HEK293 (cell line): ENCODE measurements around the gene TTC39A.

Experiments used
- GLI4 ChIP-seq: fragments of 450-650 bp; formaldehyde crosslinking; IDR thresholded peaks from 2 replicates; pipeline ENCODE4 v1.5.1; 2016; ENCODE audit warnings: missing biosample characterization, missing genetic modification characterization
- ZNF561 ChIP-seq: fragments of 450-650 bp; IDR thresholded peaks from 2 replicates; pipeline ENCODE4 v1.5.1; 2018; ENCODE audit warnings: missing biosample characterization, missing genetic modification characterization, borderline replicate concordance
- ZNF701 ChIP-seq: fragments of 450-650 bp; formaldehyde crosslinking; IDR thresholded peaks from 2 replicates; pipeline ENCODE4 v1.5.1; 2016; ENCODE audit warnings: missing biosample characterization, missing genetic modification characterization
- TF ChIP-seq, protein P1 (sequence below): fragments of 450-650 bp; formaldehyde crosslinking; IDR thresholded peaks from 2 replicates; pipeline ENCODE4 v1.5.1; 2016; ENCODE audit warnings: missing biosample characterization, missing genetic modification characterization
- TF ChIP-seq, protein P2 (sequence below): sonication (generic); formaldehyde crosslinking; IDR thresholded peaks from 2 replicates; pipeline ENCODE4 v1.8.1; 2022; ENCODE audit warnings: mild to moderate bottlenecking, moderate library complexity, missing genetic modification reagents
- TF ChIP-seq, protein P3 (sequence below): fragments of 450-650 bp; formaldehyde crosslinking; IDR thresholded peaks from 2 replicates; pipeline ENCODE4 v1.5.1; 2016; ENCODE audit warnings: missing biosample characterization, missing genetic modification characterization

DNA sequence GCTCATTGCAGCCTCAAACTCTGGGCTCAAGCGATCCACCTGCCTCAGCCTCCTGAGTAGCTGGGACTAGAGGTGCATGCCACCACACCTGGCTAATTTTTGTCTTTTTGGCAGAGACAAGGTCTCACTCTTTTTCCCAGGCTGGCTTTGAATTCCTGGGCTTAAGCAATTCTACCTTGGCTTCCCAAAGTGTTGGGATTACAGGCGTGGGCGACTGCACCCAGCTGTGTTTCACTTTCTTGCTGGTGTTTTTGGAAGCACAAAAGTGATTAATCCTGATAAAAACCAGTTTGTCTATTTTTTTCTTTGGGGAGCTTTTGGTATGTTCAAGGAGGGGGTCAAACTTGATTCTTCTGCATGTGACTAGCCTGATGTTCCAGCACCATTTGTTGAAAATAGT, 75.0 kb downstream of the TTC39A start:
- TF ChIP-seq, protein P1, sequence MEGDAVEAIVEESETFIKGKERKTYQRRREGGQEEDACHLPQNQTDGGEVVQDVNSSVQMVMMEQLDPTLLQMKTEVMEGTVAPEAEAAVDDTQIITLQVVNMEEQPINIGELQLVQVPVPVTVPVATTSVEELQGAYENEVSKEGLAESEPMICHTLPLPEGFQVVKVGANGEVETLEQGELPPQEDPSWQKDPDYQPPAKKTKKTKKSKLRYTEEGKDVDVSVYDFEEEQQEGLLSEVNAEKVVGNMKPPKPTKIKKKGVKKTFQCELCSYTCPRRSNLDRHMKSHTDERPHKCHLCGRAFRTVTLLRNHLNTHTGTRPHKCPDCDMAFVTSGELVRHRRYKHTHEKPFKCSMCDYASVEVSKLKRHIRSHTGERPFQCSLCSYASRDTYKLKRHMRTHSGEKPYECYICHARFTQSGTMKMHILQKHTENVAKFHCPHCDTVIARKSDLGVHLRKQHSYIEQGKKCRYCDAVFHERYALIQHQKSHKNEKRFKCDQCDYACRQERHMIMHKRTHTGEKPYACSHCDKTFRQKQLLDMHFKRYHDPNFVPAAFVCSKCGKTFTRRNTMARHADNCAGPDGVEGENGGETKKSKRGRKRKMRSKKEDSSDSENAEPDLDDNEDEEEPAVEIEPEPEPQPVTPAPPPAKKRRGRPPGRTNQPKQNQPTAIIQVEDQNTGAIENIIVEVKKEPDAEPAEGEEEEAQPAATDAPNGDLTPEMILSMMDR, result no peak
- TF ChIP-seq, protein P2, sequence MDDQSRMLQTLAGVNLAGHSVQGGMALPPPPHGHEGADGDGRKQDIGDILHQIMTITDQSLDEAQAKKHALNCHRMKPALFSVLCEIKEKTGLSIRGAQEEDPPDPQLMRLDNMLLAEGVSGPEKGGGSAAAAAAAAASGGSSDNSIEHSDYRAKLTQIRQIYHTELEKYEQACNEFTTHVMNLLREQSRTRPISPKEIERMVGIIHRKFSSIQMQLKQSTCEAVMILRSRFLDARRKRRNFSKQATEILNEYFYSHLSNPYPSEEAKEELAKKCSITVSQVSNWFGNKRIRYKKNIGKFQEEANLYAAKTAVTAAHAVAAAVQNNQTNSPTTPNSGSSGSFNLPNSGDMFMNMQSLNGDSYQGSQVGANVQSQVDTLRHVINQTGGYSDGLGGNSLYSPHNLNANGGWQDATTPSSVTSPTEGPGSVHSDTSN (CRISPR knock-in tag), result no peak
- TF ChIP-seq ZNF701 (tag by site-specific recombination) (no peak), GLI4 (tag by site-specific recombination) (no peak), ZNF561 (tag by site-specific recombination) (no peak)
- TF ChIP-seq, protein P3, sequence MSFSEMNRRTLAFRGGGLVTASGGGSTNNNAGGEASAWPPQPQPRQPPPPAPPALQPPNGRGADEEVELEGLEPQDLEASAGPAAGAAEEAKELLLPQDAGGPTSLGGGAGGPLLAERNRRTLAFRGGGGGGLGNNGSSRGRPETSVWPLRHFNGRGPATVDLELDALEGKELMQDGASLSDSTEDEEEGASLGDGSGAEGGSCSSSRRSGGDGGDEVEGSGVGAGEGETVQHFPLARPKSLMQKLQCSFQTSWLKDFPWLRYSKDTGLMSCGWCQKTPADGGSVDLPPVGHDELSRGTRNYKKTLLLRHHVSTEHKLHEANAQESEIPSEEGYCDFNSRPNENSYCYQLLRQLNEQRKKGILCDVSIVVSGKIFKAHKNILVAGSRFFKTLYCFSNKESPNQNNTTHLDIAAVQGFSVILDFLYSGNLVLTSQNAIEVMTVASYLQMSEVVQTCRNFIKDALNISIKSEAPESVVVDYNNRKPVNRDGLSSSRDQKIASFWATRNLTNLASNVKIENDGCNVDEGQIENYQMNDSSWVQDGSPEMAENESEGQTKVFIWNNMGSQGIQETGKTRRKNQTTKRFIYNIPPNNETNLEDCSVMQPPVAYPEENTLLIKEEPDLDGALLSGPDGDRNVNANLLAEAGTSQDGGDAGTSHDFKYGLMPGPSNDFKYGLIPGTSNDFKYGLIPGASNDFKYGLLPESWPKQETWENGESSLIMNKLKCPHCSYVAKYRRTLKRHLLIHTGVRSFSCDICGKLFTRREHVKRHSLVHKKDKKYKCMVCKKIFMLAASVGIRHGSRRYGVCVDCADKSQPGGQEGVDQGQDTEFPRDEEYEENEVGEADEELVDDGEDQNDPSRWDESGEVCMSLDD, result no peak
